GM12874 (cell line): ENCODE results near the gene VPS50.

Experiments used
- TF ChIP-seq, protein P1 (sequence below): IDR thresholded peaks from 2 replicates; pipeline ENCODE4 v1.5.1; 2011; ENCODE audit warnings: low read depth, mild to moderate bottlenecking, control low read depth, low read length, moderate library complexity; ENCODE audit not compliant: insufficient read depth

VPS50 gene

DNA sequence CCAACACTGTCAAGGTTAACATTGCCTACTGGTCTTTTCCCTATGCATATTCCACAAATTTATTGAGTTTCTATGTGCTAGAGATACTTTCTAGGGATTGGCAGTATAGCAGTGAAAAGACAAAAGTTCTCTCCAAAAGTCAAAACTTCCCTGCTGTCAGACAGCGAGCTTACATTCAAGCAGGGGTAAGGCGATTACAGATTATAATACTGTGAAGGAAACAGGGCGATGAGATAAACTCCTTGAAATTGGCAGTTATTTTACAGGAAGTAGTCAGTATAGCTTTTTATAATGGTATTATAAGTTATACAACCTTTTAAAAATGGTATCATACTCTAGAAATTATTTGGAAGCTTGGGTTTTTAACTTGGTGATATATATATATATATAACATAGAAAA, 9.9 kb downstream of the VPS50 start:
- TF ChIP-seq, protein P1, sequence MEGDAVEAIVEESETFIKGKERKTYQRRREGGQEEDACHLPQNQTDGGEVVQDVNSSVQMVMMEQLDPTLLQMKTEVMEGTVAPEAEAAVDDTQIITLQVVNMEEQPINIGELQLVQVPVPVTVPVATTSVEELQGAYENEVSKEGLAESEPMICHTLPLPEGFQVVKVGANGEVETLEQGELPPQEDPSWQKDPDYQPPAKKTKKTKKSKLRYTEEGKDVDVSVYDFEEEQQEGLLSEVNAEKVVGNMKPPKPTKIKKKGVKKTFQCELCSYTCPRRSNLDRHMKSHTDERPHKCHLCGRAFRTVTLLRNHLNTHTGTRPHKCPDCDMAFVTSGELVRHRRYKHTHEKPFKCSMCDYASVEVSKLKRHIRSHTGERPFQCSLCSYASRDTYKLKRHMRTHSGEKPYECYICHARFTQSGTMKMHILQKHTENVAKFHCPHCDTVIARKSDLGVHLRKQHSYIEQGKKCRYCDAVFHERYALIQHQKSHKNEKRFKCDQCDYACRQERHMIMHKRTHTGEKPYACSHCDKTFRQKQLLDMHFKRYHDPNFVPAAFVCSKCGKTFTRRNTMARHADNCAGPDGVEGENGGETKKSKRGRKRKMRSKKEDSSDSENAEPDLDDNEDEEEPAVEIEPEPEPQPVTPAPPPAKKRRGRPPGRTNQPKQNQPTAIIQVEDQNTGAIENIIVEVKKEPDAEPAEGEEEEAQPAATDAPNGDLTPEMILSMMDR = no peak

DNA sequence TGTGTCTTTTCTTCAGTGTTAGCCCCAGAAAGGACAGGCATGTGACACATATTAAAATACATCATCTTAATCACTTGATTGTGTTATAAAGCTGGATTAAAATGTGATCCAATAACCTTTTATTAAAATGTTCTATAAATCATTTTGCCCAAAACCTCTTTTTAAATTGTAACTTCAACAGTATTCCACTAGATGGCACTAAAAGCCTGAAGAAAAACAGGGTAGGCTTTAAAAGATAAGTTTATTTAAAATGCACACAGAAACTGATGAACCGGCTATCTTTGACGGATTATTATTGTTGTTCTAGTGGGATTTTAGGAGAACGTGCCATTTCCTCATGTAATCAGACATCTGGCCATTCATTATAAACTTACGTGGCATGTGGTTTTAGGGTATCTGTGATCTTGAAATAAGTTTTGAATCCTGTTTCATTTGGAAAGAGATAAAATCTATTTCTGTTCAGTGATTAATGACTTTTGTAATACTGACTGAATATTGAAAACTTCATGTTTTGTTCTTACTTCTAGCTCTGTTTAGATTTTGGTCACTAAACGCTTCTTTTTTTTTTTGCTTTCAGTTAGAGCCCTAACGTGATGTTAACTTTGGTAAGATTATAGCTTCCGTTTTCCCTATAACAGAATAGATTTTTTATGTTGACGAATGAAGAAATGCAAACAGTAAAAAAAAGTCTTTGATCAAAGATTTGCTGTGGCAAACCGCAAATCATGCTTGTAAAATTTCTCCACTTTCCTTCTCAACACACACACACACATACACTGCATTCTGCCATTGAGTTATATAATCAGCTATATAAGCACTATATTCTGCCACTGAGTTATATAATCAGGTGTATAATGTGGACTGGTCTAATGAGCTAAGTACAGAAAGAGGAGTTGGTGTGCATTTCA, 13.6 kb downstream of the VPS50 start:
- TF ChIP-seq, protein P1 = peak; percentile 18; the same call in 1 of the 2 replicates

DNA sequence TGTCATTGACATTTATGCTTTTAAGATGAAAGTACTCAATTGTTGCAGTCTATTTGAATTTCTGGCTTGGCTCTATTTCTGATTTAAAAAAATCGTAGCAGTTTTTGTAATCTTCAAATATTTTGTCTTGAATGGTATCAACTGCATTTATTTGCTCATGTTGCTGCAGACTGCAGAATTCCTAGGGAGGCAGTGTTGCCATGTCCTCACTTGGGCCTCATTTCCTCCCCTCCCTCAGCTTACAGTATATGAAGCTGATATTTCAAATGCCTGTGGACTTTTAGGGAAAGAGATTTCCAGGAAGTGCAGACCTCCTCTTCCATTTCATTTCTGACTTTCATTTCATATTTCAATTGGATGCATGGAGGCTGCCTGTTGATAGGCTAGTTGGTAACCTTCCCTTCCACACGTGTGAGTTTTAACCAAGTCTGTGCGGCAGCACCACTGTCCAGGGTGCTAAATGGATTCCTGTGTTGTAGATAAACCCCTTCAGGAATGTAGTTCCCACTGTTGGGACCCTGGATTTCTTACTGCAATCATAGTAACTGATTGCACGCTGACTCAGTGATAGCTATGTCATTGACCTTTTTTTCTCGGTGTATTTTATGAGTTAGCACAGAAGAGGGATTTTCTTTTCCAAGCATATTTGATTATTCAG, 17.5 kb downstream of the VPS50 start:
- TF ChIP-seq, protein P1 = no peak

DNA sequence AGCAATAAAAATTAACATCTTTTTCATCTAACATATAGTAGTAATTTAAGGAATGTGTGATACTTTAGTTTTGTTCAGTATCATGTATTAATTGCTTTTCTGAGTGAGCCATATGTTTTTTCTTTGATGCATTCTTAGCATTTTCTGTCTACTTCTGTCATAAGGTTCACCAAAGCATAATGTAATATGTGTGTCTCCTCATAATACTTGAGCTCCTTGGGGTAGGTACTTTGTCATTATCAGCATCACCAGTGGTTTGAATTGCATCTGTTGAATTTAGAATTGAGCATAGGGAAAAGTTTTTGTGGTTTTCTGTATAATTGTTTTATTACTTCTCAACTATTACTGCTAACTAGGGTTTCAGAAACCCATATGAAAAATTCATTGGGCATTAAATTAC, 26.5 kb downstream of the VPS50 start:
- TF ChIP-seq, protein P1 = no peak

DNA sequence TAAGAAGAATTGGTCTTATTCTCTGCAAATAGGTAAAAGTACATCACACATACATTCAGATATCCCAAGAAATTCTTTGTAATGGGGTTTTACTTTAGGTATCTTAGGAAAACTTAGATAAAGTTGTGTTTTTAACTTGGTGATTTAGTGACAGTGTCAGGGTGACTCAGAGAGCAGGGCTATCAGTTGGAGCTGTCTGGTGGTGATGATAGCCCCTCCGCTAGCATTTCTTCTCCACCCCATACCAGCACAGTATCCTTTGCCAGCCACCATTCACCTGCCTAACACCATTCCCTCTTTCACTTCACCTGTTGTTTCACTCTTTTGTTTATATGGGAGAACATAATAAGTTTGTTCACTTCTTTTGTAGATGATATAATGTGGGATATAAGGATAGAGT, 30.4 kb downstream of the VPS50 start:
- TF ChIP-seq, protein P1 = no peak

DNA sequence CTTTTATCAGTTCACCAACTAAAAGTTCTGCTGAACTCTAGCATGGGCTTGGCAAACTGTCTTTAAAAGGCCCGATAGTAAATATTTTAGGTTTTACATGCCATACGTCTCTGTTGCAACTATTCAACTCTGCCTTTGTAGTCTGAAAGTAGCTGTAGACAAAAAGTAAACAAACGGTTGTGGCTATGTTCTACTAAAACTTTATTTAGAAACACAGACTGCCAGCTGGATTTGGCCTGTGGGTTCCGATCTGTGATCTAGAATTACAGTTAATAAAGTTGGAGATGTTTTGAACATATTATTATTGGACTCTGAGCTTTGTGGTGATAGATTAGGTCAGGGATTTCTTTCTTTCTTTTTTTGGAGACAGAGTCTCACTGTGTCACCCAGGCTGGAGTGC, 33.1 kb downstream of the VPS50 start:
- TF ChIP-seq, protein P1 = no peak

DNA sequence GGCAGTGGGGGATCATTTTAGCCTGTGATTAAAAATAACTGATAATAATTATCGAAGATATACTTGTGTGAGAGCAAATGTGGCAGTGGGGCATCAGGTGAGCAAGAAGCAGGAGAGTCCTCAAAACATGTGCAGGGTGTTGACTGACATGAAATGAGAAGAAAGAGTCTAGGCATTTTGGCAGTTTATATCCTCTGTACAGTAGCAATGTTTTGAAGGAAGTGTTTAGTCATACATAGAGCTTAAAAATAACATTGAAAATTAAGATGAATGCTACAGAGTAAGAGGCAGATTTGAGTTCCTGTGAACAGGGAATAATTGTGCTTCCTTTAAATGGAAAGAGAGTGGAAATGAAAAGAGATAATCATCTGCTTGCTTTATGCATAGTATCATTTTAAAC, 47.4 kb downstream of the VPS50 start:
- TF ChIP-seq, protein P1 = no peak
